OCI-LY1 (cell line): ENCODE measurements around the gene BAAT.

Experiments used
- CTCF ChIP-seq: fragments of 200-600 bp; sonication (generic), shearing (Covaris generic); IDR thresholded peaks from 2 replicates; pipeline ENCODE4 v1.5.1; 2017; ENCODE audit warnings: mild to moderate bottlenecking, antibody characterized with exemption, low read length, moderate library complexity, mixed read lengths
- EZH2 ChIP-seq: fragments of 200-600 bp; sonication (generic), shearing (Covaris generic); IDR thresholded peaks from 2 replicates; pipeline ENCODE4 v1.8.0; 2017; ENCODE audit warnings: borderline replicate concordance, mixed run types, mild to moderate bottlenecking, antibody characterized with exemption, low read length, moderate library complexity, mixed read lengths

DNA sequence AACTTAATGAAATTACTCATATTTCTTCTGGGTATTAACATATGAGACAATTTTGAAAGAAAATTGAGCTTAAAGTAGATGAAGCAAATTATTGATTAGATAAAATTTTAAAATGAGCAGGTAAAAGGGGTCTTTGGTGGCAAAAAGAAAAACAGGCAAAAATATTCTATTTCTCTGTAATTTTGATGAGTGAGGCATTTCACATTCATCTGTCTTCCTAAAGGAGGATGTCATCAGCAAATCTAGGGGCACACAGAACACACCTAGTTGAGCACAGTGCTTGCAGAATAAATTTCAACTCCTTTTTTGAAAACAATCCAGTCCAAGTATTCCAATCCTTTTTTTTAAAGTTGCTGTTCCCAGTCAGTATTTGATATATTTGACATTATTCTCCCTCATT lies 30.0 kb upstream of the BAAT start:
- TF ChIP-seq EZH2 (no peak), CTCF (no peak)
